22Rv1 (cell line): Measurements from ENCODE around the gene HS2ST1.

Source experiments
- CTCF ChIP-seq: fragments of 450-650 bp; IDR thresholded peaks from 2 replicates; pipeline ENCODE4 v1.5.1; 2017; ENCODE audit warnings: mild to moderate bottlenecking
- ZFX ChIP-seq: fragments of 450-650 bp; IDR thresholded peaks from 2 replicates; pipeline ENCODE4 v1.6.1; 2017; ENCODE audit warnings: antibody characterized with exemption, borderline replicate concordance

GRCh38 chr1:87148661-87149060, 234.2 kb downstream of the HS2ST1 start:
- no peak for TF ChIP-seq CTCF
- TF ChIP-seq ZFX: no peak
